Left ventricle myocardium inferior (tissue), 1 donor: ENCODE measurements around the gene CLIC3. TPM values are rescaled to one million over a fixed set of nuclear protein-coding genes. Genes with fewer than 3 reads are reported as not detected.

ENCODE experiments used
- DNase-seq: peaks from one replicate; pipeline ENCODE4 v3.0.0-alpha.2; 2020
- H3K27ac ChIP-seq: fragments of 200-600 bp; replicated peaks from 2 replicates; pipeline ENCODE4 v1.8.0; 2021
- H3K27me3 ChIP-seq: fragments of 200-600 bp; 2 replicates; pipeline ENCODE4 v1.8.0; 2021; ENCODE audit warnings: low read depth
- H3K36me3 ChIP-seq: fragments of 200-600 bp; 2 replicates; pipeline ENCODE4 v1.8.0; 2021
- H3K4me1 ChIP-seq: fragments of 200-600 bp; 2 replicates; pipeline ENCODE4 v1.8.0; 2021
- H3K4me3 ChIP-seq: fragments of 200-600 bp; 2 replicates; pipeline ENCODE4 v1.8.0; 2021; ENCODE audit warnings: mild to moderate bottlenecking, moderate library complexity
- H3K9me3 ChIP-seq: fragments of 200-600 bp; replicated peaks from 2 replicates; pipeline ENCODE4 v1.8.0; 2021
- CTCF ChIP-seq: fragments of 200-600 bp; IDR thresholded peaks from 2 replicates; pipeline ENCODE4 v1.8.0; 2021; ENCODE audit warnings: antibody characterized with exemption, mild to moderate bottlenecking, borderline replicate concordance
- intact Hi-C: fragments of 100-400 bp; cut with micrococcal nuclease; formaldehyde crosslinking; loops from one replicate; pipeline ENCODE4 v1.11.0; 2022
- total RNA-seq: library from RNA; stranded (reverse); fragmentation: NEBNext Ultra II Directional; extraction: Animal tissue kit (Norgen Biotek cat#: 25700); gene quantifications from one replicate; pipeline ENCODE4 v1.2.1, GENCODE V29; 2021
- donor health status: DM: no; HTN: yes; CAD: no; lungs with severe emphysema.

Gene CLIC3
- total RNA-seq, 1 donor from 2014 or later = 1.6 TPM

GRCh38 chr9:137011156-137011555 is 14.8 kb upstream of the CLIC3 start:
- no peaks in the 10 kb centered on the region for H3K4me1 ChIP-seq
- no peak overlapping the region for H3K4me3 ChIP-seq
- peaks cover 67% of the 10 kb centered on the region for H3K36me3 ChIP-seq
- intact Hi-C loops = no loop called here
- no peak overlapping the region for H3K27ac ChIP-seq
- no peak for DNase-seq
- H3K9me3 ChIP-seq = no peaks in the 10 kb centered on the region
- no peaks in the 10 kb centered on the region for H3K27me3 ChIP-seq
- TF ChIP-seq CTCF = no peak

GRCh38 chr9:137009938-137010732 is 13.8 kb upstream of the CLIC3 start:
- no peak for DNase-seq
- Histone ChIP-seq H3K4me3 (no peak overlapping the region), H3K27me3 (no peaks in the 10 kb centered on the region), H3K4me1 (no peaks in the 10 kb centered on the region), H3K36me3 (peaks cover 57% of the 10 kb centered on the region), H3K27ac (no peak overlapping the region), H3K9me3 (no peaks in the 10 kb centered on the region)
- intact Hi-C loops = no loop called here
- TF ChIP-seq CTCF = no peak

- no peak overlapping the region for H3K4me3 ChIP-seq
- intact Hi-C loops = no loop called here
- no peaks in the 10 kb centered on the region for H3K4me1 ChIP-seq
- H3K27me3 ChIP-seq = no peaks in the 10 kb centered on the region
- H3K27ac ChIP-seq = no peak overlapping the region
- DNase-seq = no peak
- H3K36me3 ChIP-seq = peaks cover 48% of the 10 kb centered on the region
- peaks cover 6% of the 10 kb centered on the region for H3K9me3 ChIP-seq
- TF ChIP-seq CTCF = no peak
These were observed 12.8 kb upstream of the CLIC3 start for GRCh38 chr9:137009217-137009616.

GRCh38 chr9:137008312-137008711 is 11.9 kb upstream of the CLIC3 start:
- no peak for TF ChIP-seq CTCF
- no peaks in the 10 kb centered on the region for H3K27me3 ChIP-seq

GRCh38 chr9:137007816-137008270 is 11.5 kb upstream of the CLIC3 start:
- intact Hi-C loops = no loop called here
- no peak for DNase-seq
- Histone ChIP-seq H3K36me3 (peaks cover 34% of the 10 kb centered on the region), H3K9me3 (peaks cover 6% of the 10 kb centered on the region), H3K27me3 (no peaks in the 10 kb centered on the region), H3K4me1 (no peaks in the 10 kb centered on the region), H3K4me3 (no peak overlapping the region), H3K27ac (no peak overlapping the region)
- no peak for TF ChIP-seq CTCF

More at GRCh38 chr9:137008312-137008711, 11.9 kb upstream of the CLIC3 start:
- Histone ChIP-seq H3K27ac (no peak overlapping the region), H3K4me1 (no peaks in the 10 kb centered on the region), H3K9me3 (peaks cover 6% of the 10 kb centered on the region), H3K4me3 (no peak overlapping the region), H3K36me3 (peaks cover 39% of the 10 kb centered on the region)
- no peak for DNase-seq
- intact Hi-C loops = no loop called here
